ENCODE measurements around the gene SRF.

DNA sequence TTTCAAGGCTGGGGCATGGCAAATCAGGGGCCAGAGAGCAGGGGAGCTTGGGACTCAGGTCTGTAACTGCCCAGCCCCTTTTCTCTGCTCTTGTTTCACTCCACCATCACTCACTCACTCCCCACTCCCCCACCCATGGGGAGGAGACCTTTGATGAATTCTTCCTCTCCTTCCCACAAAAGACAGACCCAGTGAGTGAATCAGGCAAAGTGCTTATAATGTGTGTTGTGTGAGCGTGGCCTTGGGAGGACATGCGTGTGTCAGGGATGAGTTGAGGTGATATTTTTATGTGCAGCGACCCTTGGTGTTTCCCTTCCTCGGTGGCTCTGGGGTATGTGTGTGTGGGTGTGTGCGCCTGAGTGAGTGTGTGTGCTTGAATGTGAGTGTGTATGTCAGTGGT is 9.9 kb downstream of the SRF start:
- TF ChIP-seq POLR2A (IDR thresholded peaks at IDR 0.05) = no peak
- TF ChIP-seq CTCF (IDR thresholded peaks at IDR 0.05) = no peak
- no peak for TF ChIP-seq EP300 (IDR thresholded peaks at IDR 0.05)
